SU-DHL-6 (cell line): ENCODE data around the gene ORC1.

Experiments used
- CTCF ChIP-seq: fragments of 200-600 bp; sonication (generic); IDR thresholded peaks from one replicate; pipeline ENCODE4 v1.5.1; 2017; ENCODE audit warnings: antibody characterized with exemption, mild to moderate bottlenecking, low read length, moderate library complexity; ENCODE audit not compliant: insufficient read depth, poor library complexity, severe bottlenecking
- EZH2phosphoT487 ChIP-seq: fragments of 200-600 bp; sonication (generic), shearing (Covaris generic); conservative IDR thresholded peaks from 2 replicates; pipeline ENCODE4 v1.6.1; 2018; ENCODE audit warnings: mild to moderate bottlenecking, antibody characterized with exemption, low read length, moderate library complexity, mixed read lengths

- TF ChIP-seq EZH2phosphoT487 (no peak), CTCF (no peak)
Measured at GRCh38 chr1:52423771-52424170, 19.5 kb upstream of the ORC1 start.
